Mesodermal cell (in vitro differentiated cells): Measurements from ENCODE around the gene EPS8L1.

Experiments
- H3K27ac ChIP-seq: 2 replicates; pipeline ENCODE4 v1.7.0; 2013; ENCODE audit warnings: mild to moderate bottlenecking, low read depth, low read length, moderate library complexity; ENCODE audit not compliant: severe bottlenecking
- H3K36me3 ChIP-seq: 2 replicates; pipeline ENCODE4 v1.7.1; 2013; ENCODE audit warnings: mild to moderate bottlenecking, low read length, moderate library complexity; ENCODE audit not compliant: control insufficient read depth, insufficient read depth
- H3K4me1 ChIP-seq: one replicate; pipeline ENCODE4 v1.7.1; 2013; ENCODE audit warnings: mild to moderate bottlenecking, low read length; ENCODE audit not compliant: insufficient read depth, control insufficient read depth, poor library complexity, severe bottlenecking
- H3K4me3 ChIP-seq: 2 replicates; pipeline ENCODE4 v1.7.0; 2013; ENCODE audit warnings: low read length, control low read depth, mild to moderate bottlenecking; ENCODE audit not compliant: insufficient read depth, poor library complexity, severe bottlenecking; ENCODE audit errors: extremely low read depth
- H3K9me3 ChIP-seq: 2 replicates; pipeline ENCODE4 v1.7.1; 2013; ENCODE audit warnings: mild to moderate bottlenecking, low read length, moderate library complexity; ENCODE audit not compliant: control insufficient read depth
- WGBS, 2 experiments: methylation state at CpG; one replicate each; pipeline ENCODE4 v1.1.5; 2013; ENCODE audit warnings: missing lambda C conversion rate in 2 of 2; ENCODE audit not compliant: insufficient coverage in 2 of 2; 5-methylcytosine and 5-hydroxymethylcytosine counted together

EPS8L1 gene

DNA sequence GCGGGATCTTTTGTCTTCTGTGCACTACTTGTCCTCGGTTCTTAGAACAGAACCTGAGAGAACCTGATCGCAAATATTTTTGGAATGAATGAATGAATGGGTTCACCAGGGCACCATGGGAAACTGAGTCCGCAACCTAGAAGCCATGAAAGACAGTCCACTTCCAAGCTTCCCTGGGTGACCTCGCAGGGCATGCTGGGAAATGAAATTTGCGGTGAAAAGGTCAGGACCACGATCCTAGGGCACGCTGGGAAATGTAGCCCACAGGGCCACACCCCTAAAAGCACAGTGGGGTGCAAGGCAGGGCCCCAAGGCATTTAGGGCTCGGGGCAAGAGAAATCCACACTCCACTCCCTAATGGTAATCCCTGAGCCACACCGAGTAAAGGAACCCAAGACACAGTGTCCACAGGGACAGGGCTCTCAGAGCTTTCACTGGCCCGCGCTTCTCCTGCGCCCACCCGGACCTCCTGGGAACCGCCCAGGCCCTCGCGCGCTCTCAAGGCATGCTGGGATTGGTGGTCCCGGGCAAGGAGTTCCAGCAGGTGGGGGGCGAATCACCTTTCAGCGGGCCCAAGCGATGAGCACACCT, 42.8 kb downstream of the EPS8L1 start:
- WGBS, 2 experiments: 45 to 58% methylated on average over 20 to 21 of the region's 22 CpGs
- Histone ChIP-seq H3K9me3 (no peaks in the 10 kb centered on the region), H3K4me1 (peaks cover 22% of the 10 kb centered on the region), H3K27ac (no peak overlapping the region), H3K4me3 (peak overlapping the region; percentile 48), H3K36me3 (peaks cover 3% of the 10 kb centered on the region)

DNA sequence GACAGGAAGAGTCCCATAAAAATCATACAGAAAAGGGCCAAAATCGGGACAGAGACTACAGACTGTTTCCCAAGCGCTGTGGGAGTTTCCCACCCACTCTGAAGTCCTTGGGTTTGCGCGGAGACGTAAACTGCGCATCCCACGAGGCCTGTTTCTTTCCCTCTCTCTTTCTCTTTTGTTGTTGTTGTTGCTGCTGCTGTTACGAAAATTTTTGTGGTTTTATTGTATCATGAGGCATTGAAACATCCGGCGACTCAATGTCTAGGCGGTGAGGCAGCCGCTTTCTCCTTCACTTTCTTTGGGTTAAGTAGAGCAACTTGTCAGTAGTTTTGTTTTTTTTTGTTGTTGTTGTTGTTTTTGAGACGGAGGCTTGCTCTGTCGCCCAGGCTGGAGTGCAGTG, 43.4 kb downstream of the EPS8L1 start:
- H3K9me3 ChIP-seq: no peaks in the 10 kb centered on the region
- H3K27ac ChIP-seq: no peak overlapping the region
- peaks cover 3% of the 10 kb centered on the region for H3K36me3 ChIP-seq
- 89 to 99% methylated on average over 6 to 9 of the region's 14 CpGs for WGBS, 2 experiments
- peaks cover 19% of the 10 kb centered on the region for H3K4me1 ChIP-seq
- no peak overlapping the region for H3K4me3 ChIP-seq

GRCh38 chr19:55131421-55131820, 55.8 kb downstream of the EPS8L1 start:
- Histone ChIP-seq H3K4me3 (no peak overlapping the region), H3K9me3 (no peaks in the 10 kb centered on the region), H3K4me1 (peaks cover 2% of the 10 kb centered on the region), H3K27ac (no peak overlapping the region), H3K36me3 (no peaks in the 10 kb centered on the region)
- WGBS, 2 experiments: 96% methylated on average over 14 to 16 of the region's 16 CpGs

DNA sequence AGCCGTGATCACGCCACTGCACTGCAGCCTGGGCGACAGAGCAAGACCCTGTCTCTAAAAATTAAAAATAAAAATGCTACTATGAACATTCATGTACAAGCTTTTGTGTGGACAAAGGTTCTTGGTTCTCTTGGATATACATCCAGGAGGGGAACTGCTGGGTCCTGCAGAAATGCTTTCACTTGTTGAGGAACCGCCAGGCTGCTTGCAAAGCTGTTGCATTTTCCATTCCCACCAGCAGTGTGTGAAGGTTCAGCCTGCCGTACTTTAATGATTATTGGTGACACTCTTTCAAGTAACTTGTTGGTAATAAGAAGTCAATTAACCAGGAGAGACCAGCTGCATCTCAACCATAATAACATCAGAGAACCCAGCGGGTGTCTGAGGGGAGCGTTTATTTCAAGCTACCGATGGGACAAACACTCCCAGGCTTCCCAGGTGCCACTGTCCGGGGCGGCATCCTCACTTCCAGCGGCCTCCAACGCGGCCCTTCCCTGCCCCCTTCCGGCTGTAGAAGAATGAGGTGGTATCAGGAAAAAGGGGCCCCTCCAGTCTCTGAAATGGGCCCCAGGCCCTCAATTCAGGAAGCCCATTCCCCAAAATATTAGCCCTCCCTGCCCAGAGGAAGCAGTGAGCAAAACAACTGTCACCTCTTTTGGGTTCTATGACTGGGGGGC, 56.9 kb downstream of the EPS8L1 start:
- Histone ChIP-seq H3K4me1 (peaks cover 3% of the 10 kb centered on the region), H3K9me3 (no peaks in the 10 kb centered on the region), H3K36me3 (no peaks in the 10 kb centered on the region), H3K27ac (no peak overlapping the region), H3K4me3 (no peak overlapping the region)
- WGBS, 2 experiments: 92 to 100% methylated on average over 3 to 7 of the region's 14 CpGs

GRCh38 chr19:55133639-55134444, 58.2 kb downstream of the EPS8L1 start:
- peaks cover 12% of the 10 kb centered on the region for H3K4me1 ChIP-seq
- WGBS, 2 experiments: 87 to 88% methylated on average over 23 to 25 of the region's 25 CpGs
- no peak overlapping the region for H3K4me3 ChIP-seq
- no peaks in the 10 kb centered on the region for H3K9me3 ChIP-seq
- no peaks in the 10 kb centered on the region for H3K36me3 ChIP-seq
- no peak overlapping the region for H3K27ac ChIP-seq

GRCh38 chr19:55134736-55135135, 59.1 kb downstream of the EPS8L1 start:
- no CpG with 5 or more reads among the region's 3 CpGs for WGBS, 2 experiments
- H3K9me3 ChIP-seq: no peaks in the 10 kb centered on the region

DNA sequence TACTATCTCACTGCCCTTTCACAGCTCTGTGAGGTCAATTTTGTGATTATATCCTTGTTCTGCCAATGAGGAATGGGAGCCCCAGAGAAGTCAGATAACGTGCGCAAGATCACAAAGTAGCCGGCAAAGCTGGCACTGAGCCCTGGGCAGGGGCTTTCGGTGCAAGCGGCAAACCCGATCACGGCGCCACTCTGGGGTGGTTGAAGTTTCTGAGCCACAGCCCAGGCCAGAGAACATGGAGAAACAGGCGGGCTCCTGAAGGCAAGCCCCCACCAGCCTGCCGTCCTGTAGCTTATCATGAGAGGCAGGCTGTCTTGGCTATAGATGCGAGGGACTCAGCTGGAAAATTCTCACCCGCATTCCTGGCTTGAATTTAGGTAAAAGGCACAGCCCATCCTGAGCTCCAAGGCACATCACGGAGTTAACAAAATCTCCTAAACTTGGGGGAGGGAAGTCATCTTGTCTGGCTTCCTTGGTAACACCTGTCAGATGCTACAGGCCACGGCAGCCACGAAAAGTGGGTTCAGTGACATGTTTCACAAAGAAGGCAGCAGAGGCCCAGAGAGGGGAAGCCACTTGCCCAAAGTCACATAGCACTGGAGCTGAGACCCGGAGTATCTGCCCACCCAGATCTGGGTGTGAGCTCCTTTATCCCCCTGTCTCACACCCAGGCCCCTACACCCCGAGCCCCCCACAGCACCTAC, 60.9 kb downstream of the EPS8L1 start:
- Histone ChIP-seq H3K4me3 (no peak overlapping the region), H3K27ac (no peak overlapping the region), H3K36me3 (no peaks in the 10 kb centered on the region), H3K4me1 (peaks cover 12% of the 10 kb centered on the region), H3K9me3 (no peaks in the 10 kb centered on the region)
- 94 to 96% methylated on average over 17 of the region's 17 CpGs for WGBS, 2 experiments

More at GRCh38 chr19:55134736-55135135, 59.1 kb downstream of the EPS8L1 start:
- Histone ChIP-seq H3K36me3 (no peaks in the 10 kb centered on the region), H3K4me1 (peaks cover 12% of the 10 kb centered on the region), H3K27ac (no peak overlapping the region), H3K4me3 (no peak overlapping the region)
